GM18511 (cell line): ENCODE data around the gene TRIM26.

Experiments
- ATAC-seq: cut with Tn5 transposase; IDR thresholded peaks from one replicate; pipeline ENCODE4 v1.9.1; 2021; ENCODE audit warnings: mild to moderate bottlenecking, moderate library complexity; ENCODE audit not compliant: unreplicated experiment

TRIM26 gene

DNA sequence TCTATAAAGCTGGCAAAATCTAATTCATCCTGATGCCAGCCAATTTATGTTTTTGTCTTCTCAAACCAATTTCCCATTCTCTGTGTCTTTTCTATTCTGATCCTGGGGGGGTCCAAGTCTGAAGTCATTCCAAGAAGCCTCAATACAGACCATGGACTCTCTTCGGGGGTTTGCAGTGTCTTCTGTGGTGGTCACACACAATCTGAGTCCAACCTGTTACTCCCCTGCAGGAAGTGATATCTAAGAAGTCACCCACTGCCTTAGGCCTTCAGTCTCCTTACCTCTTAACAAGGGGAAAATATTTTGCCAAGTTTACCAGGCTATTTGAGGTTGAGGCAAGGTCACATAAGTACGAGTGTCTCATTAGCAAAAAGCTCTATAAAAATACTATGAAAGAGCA is 1.9 kb downstream of the TRIM26 start:
- ATAC-seq = no peak

DNA sequence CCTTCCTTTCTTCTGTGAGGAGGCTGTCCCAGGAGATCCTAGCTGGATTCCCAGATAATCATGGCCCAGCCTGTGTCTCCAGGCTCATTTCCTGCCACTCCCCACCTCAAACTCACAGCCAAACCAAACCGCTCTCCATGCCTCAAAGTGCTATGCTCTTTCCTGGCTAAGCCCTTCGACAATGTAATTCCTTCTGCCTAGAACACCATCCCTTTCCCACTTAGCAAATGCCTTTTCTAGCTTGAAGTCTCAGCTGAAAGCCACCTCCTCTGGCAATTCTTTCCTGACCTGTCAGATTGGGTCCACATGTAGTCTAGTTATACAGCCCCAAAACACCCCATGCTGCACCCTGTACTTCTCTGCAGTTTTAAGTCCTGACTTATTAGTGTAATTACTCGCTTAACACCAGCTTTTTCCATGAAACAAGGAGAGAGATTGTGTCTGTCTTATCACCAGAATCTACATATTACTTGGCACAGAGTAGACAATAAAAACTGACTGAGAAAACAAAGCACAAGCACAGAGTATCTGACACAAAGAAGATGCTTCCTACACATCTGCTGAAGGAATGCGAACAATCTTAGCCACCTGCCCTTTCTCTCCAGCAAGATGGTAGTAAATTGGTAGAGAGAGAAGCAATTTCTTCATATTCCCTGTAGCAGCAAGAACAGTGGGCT is 5.4 kb downstream of the TRIM26 start:
- ATAC-seq = no peak

DNA sequence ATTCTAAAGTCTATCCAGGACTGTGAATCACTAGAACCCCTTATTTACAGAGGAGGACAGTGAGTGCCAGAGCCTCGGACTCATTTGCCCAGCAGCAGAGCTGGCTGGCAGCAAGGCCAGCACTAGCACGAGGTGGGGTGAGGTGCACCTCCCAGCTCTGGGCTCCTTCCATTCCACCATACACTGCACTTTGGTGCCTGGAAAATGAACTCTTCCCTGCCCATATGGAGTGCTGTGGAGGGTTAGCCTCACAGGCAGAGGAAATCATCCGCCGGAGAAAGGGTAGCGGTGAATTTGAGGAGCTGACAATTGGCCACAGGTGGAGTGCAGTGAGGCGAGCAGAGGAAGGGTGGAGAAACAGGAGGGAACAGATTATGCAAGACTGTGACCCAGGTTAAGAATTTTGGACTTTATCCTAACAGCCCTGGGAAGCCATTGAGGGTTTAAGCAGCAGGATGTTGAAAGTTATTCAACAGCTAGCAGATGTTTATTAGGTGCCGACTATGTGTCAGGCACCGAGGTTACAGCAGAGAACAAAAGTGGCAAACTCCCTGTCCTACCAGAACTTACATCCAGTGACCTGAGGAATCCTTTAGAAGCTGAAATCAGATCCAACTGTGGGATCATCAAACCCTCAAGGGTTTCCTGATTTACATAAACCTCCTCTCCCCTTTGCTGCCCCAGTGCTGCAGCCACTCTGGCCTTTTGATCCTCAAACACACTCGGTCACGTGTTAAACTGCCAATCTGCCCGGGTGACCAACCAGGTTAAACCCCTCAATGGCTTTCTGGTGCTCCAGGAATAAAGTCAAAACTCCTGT is 6.2 kb downstream of the TRIM26 start:
- ATAC-seq = no peak

DNA sequence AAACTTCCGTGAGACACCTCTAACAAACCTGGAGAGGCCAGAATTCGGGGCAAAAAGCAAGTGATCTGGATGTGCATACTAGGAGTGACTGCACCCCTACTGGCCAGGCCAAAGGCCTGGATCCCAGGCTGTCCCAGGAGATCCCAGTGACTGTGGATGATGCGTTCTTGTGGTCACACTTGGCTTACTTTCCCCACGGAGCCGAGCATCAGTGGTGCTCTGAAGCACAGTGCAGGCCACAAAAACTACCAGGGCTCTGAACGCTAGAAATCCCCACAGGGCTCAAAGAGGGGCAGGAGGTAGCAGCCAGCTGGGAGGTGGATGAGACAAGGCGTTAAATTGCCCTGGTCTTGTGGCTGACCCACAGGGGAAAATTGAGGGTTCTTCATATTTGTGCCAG is 7.1 kb downstream of the TRIM26 start:
- no peak for ATAC-seq

DNA sequence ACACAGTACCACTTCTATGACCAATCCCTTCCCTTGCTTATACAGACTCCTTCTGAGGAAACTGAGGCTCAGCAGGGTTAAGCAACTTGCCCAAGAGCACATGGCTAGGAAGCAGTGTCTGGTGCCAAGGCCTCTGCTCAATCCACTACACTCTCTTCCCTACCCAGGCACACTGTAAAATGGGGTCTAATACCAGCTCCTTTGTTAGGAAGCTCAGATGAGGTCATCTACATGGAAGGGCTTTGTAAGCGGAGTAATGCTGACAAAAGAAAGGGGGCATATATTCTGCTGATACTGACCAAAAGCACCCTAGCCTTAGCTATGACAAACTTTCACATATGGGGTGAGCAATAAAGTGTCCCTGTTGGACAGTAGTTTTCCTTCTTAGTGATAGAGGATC is 9.1 kb downstream of the TRIM26 start:
- no peak for ATAC-seq

DNA sequence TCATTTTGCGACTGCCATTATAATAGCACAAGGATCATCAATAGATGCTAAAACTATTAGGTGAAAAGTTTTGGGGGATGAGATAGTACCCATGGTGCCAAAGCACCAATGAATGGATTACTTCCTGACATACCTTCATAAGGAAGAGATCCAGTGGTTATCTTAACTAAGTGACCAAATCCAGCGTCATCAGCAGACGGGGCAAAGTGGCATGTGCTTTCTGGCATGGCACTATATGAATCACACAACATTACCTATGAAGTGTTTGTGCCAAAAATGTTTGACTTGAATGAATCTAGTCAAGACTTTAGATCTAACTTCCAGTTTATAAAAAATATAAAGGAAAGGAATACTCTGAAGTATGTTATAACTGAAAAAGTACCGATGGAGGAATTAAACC is 10.8 kb downstream of the TRIM26 start:
- ATAC-seq = no peak

DNA sequence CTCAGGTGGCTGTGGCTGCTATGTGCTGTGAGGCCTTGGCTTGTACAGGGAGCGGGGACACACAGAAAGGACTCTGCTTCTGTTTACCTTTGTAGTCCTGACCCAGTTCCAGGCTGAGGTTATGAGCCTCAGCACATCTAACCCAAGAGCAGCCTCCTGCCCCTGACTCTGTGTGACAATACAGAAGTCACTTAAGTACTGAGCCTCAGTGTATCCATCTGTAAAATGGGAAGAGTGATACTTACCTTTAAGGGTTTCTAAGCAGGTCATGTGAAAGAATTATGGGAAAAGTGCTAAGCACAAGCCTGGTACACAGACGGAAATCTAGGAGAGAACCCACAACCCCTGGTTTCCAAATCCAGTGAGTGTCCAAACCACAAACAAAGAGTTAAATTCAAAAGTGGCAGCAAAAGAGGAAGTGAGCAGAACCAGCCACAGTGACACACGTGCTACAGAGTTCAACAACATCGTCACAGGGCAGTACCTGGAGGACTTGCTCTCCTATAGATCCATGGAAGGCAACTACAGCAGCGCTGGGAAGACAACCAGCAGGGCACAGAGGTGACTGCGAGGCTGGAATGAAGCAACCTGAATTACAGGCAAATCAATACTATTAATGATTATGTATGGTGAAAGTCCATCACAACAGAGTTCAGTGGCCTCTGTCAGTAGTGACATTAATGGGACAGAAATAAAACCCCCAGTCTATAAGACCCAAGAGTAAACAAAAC is 12.5 kb downstream of the TRIM26 start:
- ATAC-seq = peak; percentile 72

DNA sequence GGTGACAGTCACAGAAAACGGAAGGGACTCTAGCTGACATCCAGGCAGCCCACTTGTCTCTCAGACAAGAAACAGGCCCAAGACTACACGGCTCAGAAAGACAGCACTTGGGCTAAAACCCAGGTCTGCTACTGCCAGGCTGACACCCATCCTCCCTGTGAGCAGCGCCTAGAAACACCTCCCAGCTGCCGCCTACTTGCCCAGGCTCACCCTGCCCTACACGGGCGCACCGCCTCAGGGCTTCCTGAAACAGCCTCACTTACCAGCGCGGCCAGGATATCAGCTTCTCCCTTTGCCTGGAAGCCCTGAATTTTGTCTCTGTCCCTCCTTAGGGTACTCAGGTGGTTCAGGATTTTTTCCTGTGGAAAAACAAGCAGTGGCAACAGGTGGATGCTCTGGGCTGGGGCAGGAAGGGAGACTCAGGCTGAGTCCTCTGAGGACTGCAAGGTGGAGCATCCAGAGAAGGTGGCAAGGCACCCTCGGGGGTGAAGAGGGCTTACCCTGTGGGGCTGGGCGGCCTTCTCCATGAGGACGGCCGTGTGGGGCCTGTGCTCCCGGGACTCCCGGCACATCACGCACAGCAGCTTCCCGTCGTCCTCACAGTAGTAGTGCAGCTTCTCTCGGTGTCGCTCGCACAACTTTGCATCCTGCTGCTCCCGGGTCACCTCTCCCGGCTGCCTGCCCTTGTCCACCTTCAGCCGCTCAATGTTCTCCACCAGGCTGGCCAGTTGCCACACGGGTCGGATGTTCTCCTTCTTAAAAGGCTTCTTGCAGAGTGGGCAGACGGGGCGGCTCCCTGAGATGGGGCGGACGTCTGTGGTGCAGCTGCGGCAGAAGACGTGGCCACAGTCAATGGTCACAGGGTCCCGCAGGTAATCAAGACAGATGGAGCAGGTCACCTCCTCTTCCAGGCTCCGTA is 14.8 kb downstream of the TRIM26 start:
- ATAC-seq = no peak

DNA sequence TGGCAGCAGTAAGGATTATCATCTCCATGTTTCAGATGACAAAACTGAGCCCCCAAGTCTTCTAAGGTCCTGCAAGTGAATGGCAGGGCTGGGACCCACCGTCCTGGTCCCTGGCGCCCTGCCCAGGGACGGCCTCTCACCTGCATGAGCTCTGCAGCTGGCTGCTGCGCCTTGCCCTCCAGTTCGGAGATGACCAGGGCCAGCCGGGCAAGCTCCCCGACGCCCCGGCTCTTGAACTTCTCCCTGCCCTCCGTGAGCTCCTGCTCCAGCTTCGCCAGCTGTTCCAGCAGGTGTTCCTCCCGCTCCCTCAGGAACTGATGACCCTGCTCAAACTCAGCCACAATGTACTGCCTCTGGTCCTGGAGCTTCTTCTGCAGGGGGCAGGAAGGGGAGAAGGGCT is 16.8 kb downstream of the TRIM26 start:
- no peak for ATAC-seq

DNA sequence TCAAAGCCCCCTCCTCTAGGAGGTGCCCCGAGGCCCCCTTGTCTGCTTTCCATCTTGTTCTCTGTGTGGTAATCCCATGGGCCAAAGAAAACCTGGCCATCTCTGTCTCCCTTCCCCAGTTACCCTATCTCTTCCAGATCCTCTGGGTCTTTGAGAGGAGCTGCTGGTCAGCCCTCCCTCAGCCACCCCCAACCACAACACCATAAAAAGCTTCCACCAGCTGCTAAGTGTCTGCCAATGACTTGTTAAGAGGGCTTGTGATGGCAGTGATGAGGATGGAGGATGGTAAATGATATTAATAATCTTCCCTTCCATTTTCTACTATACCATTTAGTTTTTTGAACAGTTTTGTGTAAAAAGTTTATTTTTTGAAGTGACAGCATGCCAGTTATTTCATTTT is 17.3 kb downstream of the TRIM26 start:
- ATAC-seq = no peak

DNA sequence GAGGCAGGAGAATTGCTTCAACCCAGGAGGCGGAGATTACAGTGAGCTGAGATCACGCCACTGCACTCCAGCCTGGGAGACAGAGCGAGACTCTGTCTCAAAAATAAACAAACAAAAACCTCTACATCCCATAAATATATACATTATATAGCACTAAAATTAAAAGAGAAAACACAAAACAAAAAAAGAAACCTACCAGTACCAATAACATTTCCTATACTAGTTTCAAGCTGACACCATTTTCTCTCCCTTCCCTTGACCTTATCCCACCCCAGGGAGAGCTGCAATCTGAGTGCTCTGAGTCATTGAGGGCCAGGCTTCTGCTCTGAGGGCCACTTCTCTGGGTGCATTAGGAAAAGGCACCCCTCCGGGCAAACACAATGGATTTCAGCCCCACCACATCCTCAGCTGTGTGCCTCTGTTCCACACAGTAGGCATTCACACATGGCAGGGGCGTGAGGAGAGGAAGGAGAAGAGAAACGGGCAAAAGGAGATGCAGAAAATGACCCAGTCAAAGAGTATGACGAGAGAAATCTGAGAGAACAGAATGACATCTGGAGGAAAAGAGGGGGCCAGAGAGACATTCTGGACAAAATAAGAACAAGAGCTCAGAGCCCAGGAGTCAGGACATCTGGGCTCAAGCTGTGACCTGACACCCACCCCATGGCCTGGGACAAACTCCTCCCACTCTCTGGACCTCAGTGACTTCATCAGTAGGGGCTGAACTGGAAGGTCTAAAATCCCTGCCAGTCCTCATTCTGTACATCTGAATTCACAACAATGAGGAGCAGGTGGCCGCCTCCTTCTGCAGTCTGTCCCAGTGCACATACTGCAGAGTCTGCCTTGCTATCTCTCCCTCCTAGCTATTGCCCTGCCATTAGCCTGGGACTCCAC is 18.2 kb downstream of the TRIM26 start:
- ATAC-seq = no peak

DNA sequence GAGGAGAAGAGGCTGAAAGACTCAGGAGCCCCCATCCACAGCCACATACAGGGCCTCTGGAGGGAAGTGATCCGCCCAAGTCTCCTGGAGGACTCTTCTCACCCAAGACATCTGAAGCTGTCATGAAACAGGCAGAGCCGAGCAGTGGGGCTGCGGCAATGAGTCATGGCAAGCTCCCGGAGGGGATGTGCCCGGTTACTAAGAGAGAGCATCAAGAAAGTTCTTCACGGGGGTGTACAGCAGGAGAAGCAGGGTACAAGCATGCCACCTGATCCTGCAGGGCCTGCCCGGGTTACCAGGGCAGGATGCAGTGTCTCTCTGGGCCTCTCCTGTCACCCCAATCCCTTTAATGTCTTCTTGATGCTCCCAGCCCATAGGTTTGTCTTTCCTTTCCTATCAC is 21.1 kb downstream of the TRIM26 start:
- ATAC-seq = no peak

DNA sequence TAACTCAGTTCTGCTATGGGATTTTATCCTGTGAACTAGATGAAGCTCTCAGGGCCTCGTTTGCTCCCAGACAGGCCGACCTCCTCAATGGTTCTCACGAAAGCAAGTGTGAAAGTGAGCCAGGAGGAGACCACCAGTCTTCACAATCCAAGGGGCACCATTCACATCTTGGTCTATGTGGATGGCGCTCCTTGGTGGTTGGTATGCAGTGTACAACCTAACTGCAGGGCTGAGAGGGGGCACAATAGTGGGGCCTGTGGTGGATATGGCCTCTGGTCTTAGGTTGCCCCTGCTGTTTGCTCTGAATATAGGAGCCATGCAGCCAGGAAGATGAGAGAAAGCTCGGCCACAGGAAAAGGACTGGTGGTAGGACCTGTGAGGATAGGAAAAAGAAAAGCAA is 24.7 kb downstream of the TRIM26 start:
- no peak for ATAC-seq

DNA sequence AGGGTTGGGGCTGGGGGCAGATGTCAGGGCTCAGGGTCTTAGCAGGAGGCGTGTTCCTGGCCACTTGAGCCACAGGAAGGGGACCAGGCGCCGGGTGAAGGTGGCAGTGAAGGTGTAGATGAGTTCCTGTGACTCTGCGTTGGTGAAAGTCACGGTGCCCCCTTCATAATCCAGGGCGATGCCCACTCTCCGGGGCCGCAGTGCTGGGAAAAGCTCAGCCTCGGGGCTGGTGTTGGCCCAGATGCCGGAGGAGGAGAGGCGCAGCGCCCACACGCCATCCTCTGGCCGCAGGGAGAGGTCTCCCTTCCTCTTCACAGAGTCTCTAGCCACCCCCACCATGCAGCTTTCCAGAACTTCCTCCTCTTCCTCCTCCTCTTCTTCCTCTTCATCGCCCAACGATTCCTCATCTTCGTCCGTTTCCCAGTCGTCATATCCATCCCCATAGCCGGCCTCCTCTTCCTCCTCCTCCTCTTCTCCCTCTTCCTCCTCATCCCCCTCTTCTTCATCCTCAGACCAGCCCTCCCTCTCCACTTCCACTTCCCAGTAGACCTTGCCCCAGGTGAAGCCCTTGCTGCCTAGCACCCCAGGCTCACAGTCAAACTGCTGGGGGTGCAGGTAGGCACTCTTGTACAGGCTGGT is 27.2 kb downstream of the TRIM26 start:
- no peak for ATAC-seq

DNA sequence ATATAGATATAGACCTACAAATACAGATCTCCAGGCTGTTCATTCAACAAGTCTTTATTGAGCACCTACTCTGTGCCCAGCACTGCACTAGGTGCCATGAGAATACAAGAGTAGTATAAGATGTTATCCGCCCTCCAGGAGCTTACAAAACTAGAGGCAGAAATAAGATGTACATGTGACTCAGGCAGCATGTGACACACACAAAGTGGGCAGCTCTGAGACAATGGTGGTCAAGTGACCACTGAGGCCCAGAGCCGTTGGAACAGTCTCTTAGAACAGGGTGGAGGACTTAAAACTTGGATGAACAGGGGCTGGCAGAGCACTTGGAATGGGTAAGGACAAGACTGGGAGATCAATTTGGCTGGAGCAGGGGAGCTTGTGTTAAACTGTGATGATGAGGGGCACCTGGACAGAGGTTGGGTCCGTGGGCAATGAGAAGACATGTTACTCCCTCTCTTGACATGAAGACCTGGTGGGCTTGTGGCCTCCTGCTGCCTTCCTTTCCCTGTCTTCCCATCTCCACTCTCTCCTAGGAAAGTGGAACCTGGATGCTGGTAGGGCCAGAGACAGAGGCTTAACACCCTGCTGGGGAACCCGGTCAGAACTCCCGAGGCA is 28.7 kb downstream of the TRIM26 start:
- ATAC-seq = no peak

DNA sequence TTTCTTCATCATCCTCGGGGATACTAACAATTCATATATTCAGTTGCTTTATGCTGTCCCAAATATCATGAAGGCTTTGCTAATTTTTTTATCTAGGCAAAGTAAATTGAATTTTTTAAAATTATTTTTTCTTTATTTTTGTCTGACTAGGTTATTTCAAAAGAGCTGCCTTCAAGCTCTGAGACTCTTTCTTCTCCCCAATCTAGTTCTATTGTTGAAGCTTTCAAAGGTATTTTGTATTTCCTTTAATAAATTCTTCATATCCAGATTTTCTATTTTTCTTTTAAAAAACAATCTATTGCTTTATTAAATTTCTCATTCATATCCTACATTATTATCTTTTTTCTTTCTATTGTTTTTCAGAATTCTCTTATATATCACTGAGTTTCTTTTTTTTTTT is 33.1 kb downstream of the TRIM26 start:
- no peak for ATAC-seq

DNA sequence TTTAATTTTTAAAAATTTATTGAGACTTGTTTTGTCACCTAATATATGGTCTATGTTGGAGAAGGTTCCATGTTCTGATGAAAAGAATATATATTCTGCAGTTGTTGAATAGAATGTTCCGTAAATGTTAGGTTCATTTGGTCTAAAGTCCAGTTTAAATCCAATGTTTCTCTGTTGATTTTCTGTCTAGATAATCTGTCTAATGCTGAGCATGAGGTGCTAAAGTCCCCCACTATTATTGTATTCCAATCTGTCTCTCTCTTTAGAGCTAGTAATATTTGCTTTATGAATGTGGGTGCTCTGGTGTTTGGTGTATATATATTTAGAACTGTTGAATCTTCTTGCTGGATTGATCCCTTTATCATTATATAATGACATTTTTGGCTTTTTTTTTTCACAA is 34.4 kb downstream of the TRIM26 start:
- ATAC-seq = no peak

DNA sequence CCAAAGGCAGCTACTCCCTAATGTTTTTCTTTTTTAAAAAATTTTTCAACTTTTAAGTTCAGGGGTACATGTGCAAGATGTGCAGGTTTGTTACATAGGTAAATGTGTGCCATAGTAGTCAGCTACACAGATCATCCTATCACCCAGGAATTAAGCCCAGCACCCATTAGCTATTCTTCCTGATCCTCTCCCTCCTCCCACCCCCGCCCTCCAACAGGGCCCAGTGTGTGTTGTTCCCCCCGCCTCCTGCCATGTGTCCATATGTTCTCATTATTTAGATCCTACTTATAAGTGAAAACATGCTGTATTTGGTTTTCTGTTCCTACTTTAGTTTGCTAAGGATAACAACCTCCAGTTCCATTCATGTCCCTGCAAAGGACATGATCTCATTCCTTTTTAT is 37.4 kb downstream of the TRIM26 start:
- no peak for ATAC-seq

DNA sequence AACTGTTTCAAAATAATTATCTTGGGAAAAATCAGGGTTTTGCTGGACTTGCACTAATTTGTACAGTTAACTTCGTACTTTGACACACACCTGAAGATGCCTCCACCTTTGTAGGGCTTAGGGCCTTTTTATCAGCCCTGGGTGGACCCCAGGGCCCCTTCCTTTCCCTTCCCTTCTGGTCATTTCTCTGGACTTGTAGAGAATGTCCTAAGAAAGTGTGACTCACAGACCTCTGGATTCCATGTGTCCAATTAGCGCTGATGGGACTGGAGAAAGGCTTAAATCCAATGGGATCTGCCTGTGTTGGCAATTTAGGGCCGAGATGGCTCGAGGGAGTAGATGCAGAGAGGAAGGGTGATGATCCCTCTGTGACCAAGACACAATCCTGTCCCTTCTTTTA is 40.5 kb downstream of the TRIM26 start:
- no peak for ATAC-seq
